ENCODE measurements around the gene SMAD6. TPM values are rescaled to one million over a fixed set of nuclear protein-coding genes. Genes with fewer than 3 reads are reported as not detected.

The SMAD6 gene
- total and polyA plus RNA-seq, 2 of the 4 experiments (the other 2 are of a cell fraction) = 4.8 to 8.5 TPM

GRCh38 chr15:66786222-66786621, 84.2 kb downstream of the SMAD6 start:
- Histone ChIP-seq H3K79me1 (ENCODE audit: low read depth in 1 of 2, low read length in 2 of 2) (peaks cover 9 to 44% of the 10 kb centered on the region in 2 experiments), H2AK5ac (ENCODE audit: low read depth, low read length) (peak overlapping the region; percentile 95), H3K9me3 (ENCODE audit: control insufficient read depth, insufficient read depth, low read length) (no peaks in the 10 kb centered on the region), H2AFZ (replicated peaks; ENCODE audit: low read length, poor library complexity) (peak overlapping the region; percentile 70), H3K27ac (ENCODE audit: insufficient read depth, low read length) (no peak overlapping the region; the same call in 1 of the 2 replicates), H3K56ac (ENCODE audit: extremely low read depth, insufficient read depth, low read length) (peak overlapping the region; percentile 60; the same call in 1 of the 2 replicates), H3K4me2 (ENCODE audit: low read depth, low read length) (no peak overlapping the region), H2BK20ac (ENCODE audit: low read depth, low read length) (peak overlapping the region; percentile 96), H3K4ac (ENCODE audit: low read depth, low read length) (peak overlapping the region; percentile 99), H2BK15ac (ENCODE audit: low read depth, low read length) (peak overlapping the region; percentile 91; the same call in 2 of the 3 replicates), H2BK120ac (ENCODE audit: low read depth, low read length) (peak overlapping the region; percentile 98), H3K23ac (ENCODE audit: low read depth, low read length) (peak overlapping the region; percentile 89), H3K4me1 (ENCODE audit: control insufficient read depth, insufficient read depth, low read length) (peaks cover 51% of the 10 kb centered on the region), H3K9me1 (ENCODE audit: insufficient read depth, low read length) (peaks cover 51% of the 10 kb centered on the region), H3K36me3 (ENCODE audit: control insufficient read depth, insufficient read depth, low read length) (peaks cover 2% of the 10 kb centered on the region; the same call in 1 of the 2 replicates), H4K5ac (ENCODE audit: low read depth, low read length) (peak overlapping the region; percentile 26; the same call in 1 of the 2 replicates), H3K27me3 (ENCODE audit: control insufficient read depth, insufficient read depth, low read length) (no peaks in the 10 kb centered on the region), H3K14ac (replicated peaks; ENCODE audit: low read depth, low read length) (peak overlapping the region; percentile 90), H4K91ac (ENCODE audit: insufficient read depth, low read depth, low read length) (peak overlapping the region; percentile 95), H3K9ac (ENCODE audit: low read depth, low read length) (no peak overlapping the region), H3K18ac (ENCODE audit: low read depth, low read length) (peak overlapping the region; percentile 20; the same call in 1 of the 2 replicates), H4K8ac (ENCODE audit: low read depth in 2 of 2, low read length in 2 of 2) (peak overlapping the region; percentile 23 to 90), H4K20me1 (ENCODE audit: insufficient read depth, low read length) (no peaks in the 10 kb centered on the region), H2AK9ac (replicated peaks; ENCODE audit: low read depth, low read length, poor library complexity) (peak overlapping the region; percentile 88), H2BK5ac (ENCODE audit: low read depth, low read length, poor library complexity, severe bottlenecking) (peak overlapping the region; percentile 75), H3K4me3 (ENCODE audit: insufficient read depth, low read depth, low read length) (no peak overlapping the region)
- intact Hi-C loops (cut with micrococcal nuclease) = loop anchor here (5.0 kb wide), 2 partner anchors 79 to 164 kb away; no protein-coding TSS in a partner anchor
- no TSS peak for BruUV-seq (replicated peaks)
- dilution Hi-C loops (cut with HindIII; ENCODE audit: low sequenced_read_pairs, unreplicated experiment) = no loop called here
- TF ChIP-seq RFX5 (IDR thresholded peaks at IDR 0.05; ENCODE audit: low read depth, low read length) (no peak), MAFK (IDR thresholded peaks at IDR 0.05; ENCODE audit: low read depth, low read length) (no peak), NFE2L2 (IDR thresholded peaks at IDR 0.05; ENCODE audit: low read depth, low read length) (no peak), MXI1 (IDR thresholded peaks at IDR 0.05; ENCODE audit: borderline replicate concordance, low read depth, low read length) (no peak), MAZ (IDR thresholded peaks at IDR 0.05; ENCODE audit: borderline replicate concordance, low read depth, low read length) (no peak), RAD21 (IDR thresholded peaks at IDR 0.05; ENCODE audit: low read length) (no peak), ELK1 (IDR thresholded peaks at IDR 0.05; ENCODE audit: borderline replicate concordance, low read depth, low read length) (no peak), POLR2A (IDR thresholded peaks at IDR 0.05; ENCODE audit: low read depth, low read length) (no peak), BHLHE40 (IDR thresholded peaks at IDR 0.05; ENCODE audit: low read depth, low read length) (no peak)
- 100% methylated on average over 1 of the region's 4 CpGs; no CpG with 5 or more reads in 1 of the 2 experiments for WGBS, 2 experiments (ENCODE audit: extremely low coverage in 2 of 2, insufficient read length in 1 of 2)
- POLR2A ChIA-PET (ENCODE audit: unreplicated experiment) = no interaction called here
- DNase-seq = no peak
- in situ Hi-C loops (cut with MboI; ENCODE audit: low sequenced_read_pairs) = no loop called here
- no peak for ATAC-seq (ENCODE audit: low read depth)
- CTCF ChIA-PET = no interaction called here

All from IMR-90 (cell line).